Activated gamma-delta T cell treated with anti-CD3 and anti-CD28 coated beads, Interleukin-2, amount 50 U/mL, for 16 hours (primary cell): ENCODE data around the gene METTL24.
"Not testable (repeated sequence)": the region's sequence is repeated elsewhere in the genome, so short reads cannot be mapped to it uniquely, and the experiment has no call there.

Source experiments
- DNase-seq: peaks from one replicate; pipeline ENCODE4 v3.0.0-alpha.2; 2020; ENCODE audit warnings: low read depth

METTL24 gene

GRCh38 chr6:110360676-110361075, 2.5 kb upstream of the METTL24 start:
- no peak for DNase-seq

GRCh38 chr6:110359556-110359955, 1.4 kb upstream of the METTL24 start:
- DNase-seq, result no peak

- DNase-seq, result no peak
Measured at GRCh38 chr6:110358553-110359160, 508 bp upstream of the METTL24 start.

GRCh38 chr6:110357298-110357663, 868 bp downstream of the METTL24 start:
- DNase-seq, result no peak

GRCh38 chr6:110356778-110357177, 1.4 kb downstream of the METTL24 start:
- no peak for DNase-seq

GRCh38 chr6:110355727-110356126, 2.4 kb downstream of the METTL24 start:
- DNase-seq, result no peak

- DNase-seq, result no peak
Measured at GRCh38 chr6:110355022-110355421, 3.1 kb downstream of the METTL24 start.

GRCh38 chr6:110354153-110354552, 4.0 kb downstream of the METTL24 start:
- DNase-seq, result no peak

GRCh38 chr6:110353457-110354001, 4.6 kb downstream of the METTL24 start:
- DNase-seq, result no peak

GRCh38 chr6:110352563-110353262, 5.4 kb downstream of the METTL24 start:
- no peak for DNase-seq

GRCh38 chr6:110351986-110352385, 6.2 kb downstream of the METTL24 start:
- no peak for DNase-seq

GRCh38 chr6:110351546-110351945, 6.6 kb downstream of the METTL24 start:
- no peak for DNase-seq

- DNase-seq, result not testable (repeated sequence)
Measured at GRCh38 chr6:110350593-110350992, 7.6 kb downstream of the METTL24 start.

GRCh38 chr6:110348961-110349690, 9.0 kb downstream of the METTL24 start:
- DNase-seq, result no peak

GRCh38 chr6:110345025-110345424, 13.1 kb downstream of the METTL24 start:
- no peak for DNase-seq

GRCh38 chr6:110342759-110343158, 15.4 kb downstream of the METTL24 start:
- DNase-seq, result no peak

- DNase-seq, result no peak
Measured at GRCh38 chr6:110341663-110342596, 16.2 kb downstream of the METTL24 start.

- no peak for DNase-seq
Measured at GRCh38 chr6:110341067-110341466, 17.1 kb downstream of the METTL24 start.

- DNase-seq, result no peak
Measured at GRCh38 chr6:110340392-110340965, 17.7 kb downstream of the METTL24 start.

GRCh38 chr6:110338820-110339470, 19.2 kb downstream of the METTL24 start:
- DNase-seq, result no peak

GRCh38 chr6:110337486-110337885, 20.7 kb downstream of the METTL24 start:
- DNase-seq, result no peak
